ENCODE measurements around the gene LSM8. TPM values are rescaled to one million over a fixed set of nuclear protein-coding genes. Genes with fewer than 3 reads are reported as not detected.
A peak's percentile ranks its signal among the peaks of the same experiment; 100 is the strongest.

Gene LSM8
- total and polyA plus RNA-seq, 2 of the 8 experiments (the other 6 are each of a cell fraction or from before 2014, with no cell fraction given): 36.9 to 51.0 TPM

DNA sequence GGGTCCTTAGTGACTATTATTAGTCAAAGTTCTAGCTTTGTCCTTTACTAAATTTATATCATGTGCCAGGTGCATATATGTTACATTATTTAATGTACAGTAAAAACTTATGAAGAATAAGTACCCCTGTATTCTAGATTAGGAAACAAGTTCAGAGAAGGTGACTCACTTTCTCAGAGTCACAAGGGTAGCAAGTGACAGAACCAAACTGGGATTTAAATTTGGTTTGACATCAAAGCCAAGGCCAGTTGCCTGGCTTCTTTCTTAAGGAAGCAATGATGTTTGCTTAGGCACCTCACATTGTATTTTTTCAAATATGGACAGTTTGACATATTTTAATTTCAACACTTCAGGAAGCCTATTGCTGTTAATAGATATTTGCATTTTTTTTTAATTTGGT lies 2.5 kb downstream of the LSM8 start:
- Histone ChIP-seq H3K9ac (replicated peaks in 1 of 4; ENCODE audit: extremely low read depth in 1 of 4, low read depth in 3 of 4, low read length in 3 of 4) (no peak overlapping the region), H3K18ac (ENCODE audit: extremely low read depth, low read length) (no peak overlapping the region), H3K56ac (replicated peaks; ENCODE audit: insufficient read length, low read depth, low read length) (no peak overlapping the region), H3K79me2 (ENCODE audit: control insufficient read depth in 1 of 2, insufficient read depth in 2 of 2, low read length in 2 of 2) (peaks cover 6 to 44% of the 10 kb centered on the region in 2 experiments; a peak in 3 of 4 replicates), H2AFZ (ENCODE audit: low read length) (no peak overlapping the region), H2BK120ac (replicated peaks; ENCODE audit: low read depth, low read length) (no peak overlapping the region), H2BK5ac (ENCODE audit: low read depth, low read length) (no peak overlapping the region), H3K4me2 (ENCODE audit: insufficient read depth in 1 of 2, low read depth in 2 of 2, low read length in 2 of 2) (no peak overlapping the region), H4K5ac (ENCODE audit: insufficient read length, low read depth, low read length) (no peak overlapping the region), H2BK15ac (ENCODE audit: low read length) (no peak overlapping the region), H3K79me1 (ENCODE audit: low read depth, low read length) (no peaks in the 10 kb centered on the region), H2AK5ac (ENCODE audit: low read depth, low read length) (no peak overlapping the region), H4K20me1 (replicated peaks in 1 of 2; ENCODE audit: control insufficient read depth in 1 of 2, insufficient read depth in 2 of 2, low read length in 2 of 2) (no peaks in the 10 kb centered on the region), H3K9me3 (ENCODE audit: insufficient read depth in 2 of 2, low read depth in 1 of 2, low read length in 1 of 2) (no peaks in the 10 kb centered on the region), H3K27me3 (replicated peaks in 1 of 4; ENCODE audit: control insufficient read depth in 3 of 4, extremely low read depth in 1 of 4, insufficient read depth in 3 of 4, low read length in 3 of 4) (no peaks in the 10 kb centered on the region), H3K23me2 (ENCODE audit: low read depth, low read length) (peaks cover 2% of the 10 kb centered on the region; the same call in 1 of the 2 replicates), H2BK12ac (ENCODE audit: low read depth, low read length) (no peak overlapping the region), H3K4me3 (ENCODE audit: extremely low read depth in 1 of 4, insufficient read depth in 2 of 4, low read depth in 3 of 4, low read length in 4 of 4) (0 out of 8 replicates have a peak overlapping the region, but pooled peaks of 1 of the 4 experiments have one; percentile 96), H3K4ac (replicated peaks; ENCODE audit: insufficient read length, low read depth, low read length) (no peak overlapping the region), H2BK20ac (ENCODE audit: low read length) (no peak overlapping the region), H3K14ac (ENCODE audit: insufficient read length) (no peak overlapping the region), H3K4me1 (replicated peaks in 1 of 4; ENCODE audit: control insufficient read depth in 3 of 4, insufficient read depth in 4 of 4, low read length in 3 of 4) (peaks cover 0 to 3% (median 0%) of the 10 kb centered on the region in 4 experiments; a peak in 1 of 7 replicates), H4K8ac (ENCODE audit: extremely low read depth, insufficient read depth, low read length) (no peak overlapping the region), H3K23ac (ENCODE audit: insufficient read length) (no peak overlapping the region), H4K91ac (replicated peaks; ENCODE audit: insufficient read length, low read length) (no peak overlapping the region), H3K36me3 (ENCODE audit: control insufficient read depth in 2 of 4, insufficient read depth in 4 of 4, low read length in 3 of 4) (peaks cover 2 to 40% (median 23%) of the 10 kb centered on the region in 4 experiments; a peak in 6 of 8 replicates), H3K27ac (ENCODE audit: low read depth, low read length) (no peak overlapping the region)
- no peak for DNase-seq (ENCODE audit: low read depth in 1 of 2, low spot score in 2 of 2)
- FAIRE-seq: no peak
- CTCF ChIA-PET (ENCODE audit: partially characterized antibody): no interaction called here
- POLR2A ChIA-PET (ENCODE audit: partially characterized antibody): no interaction called here
- no peak for TF ChIP-seq YY1 (IDR thresholded peaks at IDR 0.05; ENCODE audit: low read depth, low read length)
- no peak for TF ChIP-seq CREB1 (IDR thresholded peaks at IDR 0.05)
- TF ChIP-seq, protein P1, sequence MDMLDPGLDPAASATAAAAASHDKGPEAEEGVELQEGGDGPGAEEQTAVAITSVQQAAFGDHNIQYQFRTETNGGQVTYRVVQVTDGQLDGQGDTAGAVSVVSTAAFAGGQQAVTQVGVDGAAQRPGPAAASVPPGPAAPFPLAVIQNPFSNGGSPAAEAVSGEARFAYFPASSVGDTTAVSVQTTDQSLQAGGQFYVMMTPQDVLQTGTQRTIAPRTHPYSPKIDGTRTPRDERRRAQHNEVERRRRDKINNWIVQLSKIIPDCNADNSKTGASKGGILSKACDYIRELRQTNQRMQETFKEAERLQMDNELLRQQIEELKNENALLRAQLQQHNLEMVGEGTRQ (IDR thresholded peaks at IDR 0.05; ENCODE audit: low read length): no peak
- TF ChIP-seq ASH2L (IDR thresholded peaks at IDR 0.05; ENCODE audit: low read length): no peak
- no peak for TF ChIP-seq TCF12 (IDR thresholded peaks at IDR 0.05; ENCODE audit: low read depth, low read length)
- no peak for TF ChIP-seq GTF2F1 (IDR thresholded peaks at IDR 0.05; ENCODE audit: borderline replicate concordance, low read depth, low read length)
- TF ChIP-seq CHD2 (IDR thresholded peaks at IDR 0.05; ENCODE audit: low read length): no peak
- TF ChIP-seq TAF7 (optimal IDR thresholded peaks at IDR 0.05; ENCODE audit: borderline replicate concordance, low read depth, low read length): no peak
- no peak for TF ChIP-seq RFX5 (IDR thresholded peaks at IDR 0.05; ENCODE audit: borderline replicate concordance, low read depth, low read length)

All from H1 (cell line).